Astrocyte of the cerebellum (primary cell): ENCODE measurements around the gene CD300LB.

ENCODE experiments used
- DNase-seq: peaks from one replicate; pipeline ENCODE4 v3.0.0-alpha.2; 2011; ENCODE audit warnings: low read depth
- H3K4me3 ChIP-seq: 2 replicates; pipeline ENCODE4 v1.5.1; 2011; ENCODE audit warnings: mild to moderate bottlenecking, low read depth, low read length, moderate library complexity
- CTCF ChIP-seq: IDR thresholded peaks from 2 replicates; pipeline ENCODE4 v1.5.1; 2012; ENCODE audit warnings: low read length, low read depth, moderate library complexity, mild to moderate bottlenecking; ENCODE audit errors: missing control alignments
- in situ Hi-C: cut with HindIII; loops from 2 replicates; pipeline ENCODE4 v1.10.0; 2017; ENCODE audit warnings: low sequenced_read_pairs

Gene CD300LB

GRCh38 chr17:74536890-74537289 lies 5.6 kb upstream of the CD300LB start:
- in situ Hi-C loops: no loop called here
- H3K4me3 ChIP-seq: no peak overlapping the region
- no peak for TF ChIP-seq CTCF
- no peak for DNase-seq

DNA sequence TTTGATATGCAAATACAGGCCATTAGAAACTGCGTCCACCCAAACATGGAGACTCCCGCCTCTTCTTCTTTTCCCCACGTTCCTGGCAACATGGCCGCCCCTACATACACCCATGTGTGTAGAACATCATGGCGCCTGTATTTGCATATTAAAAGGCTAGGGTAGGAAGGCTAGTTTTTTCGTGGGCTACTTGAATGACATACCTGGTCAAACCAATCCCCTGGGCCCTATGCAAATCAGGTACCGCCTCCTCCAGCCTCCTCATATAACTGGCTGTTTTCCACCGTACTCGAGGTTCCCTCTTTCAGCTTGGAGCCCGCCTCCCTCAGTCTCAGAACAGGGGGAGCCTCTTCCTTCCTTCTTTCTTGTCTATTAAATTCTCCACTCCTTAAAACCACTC lies 840 bp upstream of the CD300LB start:
- no peak for TF ChIP-seq CTCF
- DNase-seq: no peak
- in situ Hi-C loops: no loop called here
- H3K4me3 ChIP-seq: no peak overlapping the region

- DNase-seq: no peak
- H3K4me3 ChIP-seq: no peak overlapping the region
- in situ Hi-C loops: no loop called here
- TF ChIP-seq CTCF: no peak
These were observed 484 bp downstream of the CD300LB start for GRCh38 chr17:74530831-74531150.

DNA sequence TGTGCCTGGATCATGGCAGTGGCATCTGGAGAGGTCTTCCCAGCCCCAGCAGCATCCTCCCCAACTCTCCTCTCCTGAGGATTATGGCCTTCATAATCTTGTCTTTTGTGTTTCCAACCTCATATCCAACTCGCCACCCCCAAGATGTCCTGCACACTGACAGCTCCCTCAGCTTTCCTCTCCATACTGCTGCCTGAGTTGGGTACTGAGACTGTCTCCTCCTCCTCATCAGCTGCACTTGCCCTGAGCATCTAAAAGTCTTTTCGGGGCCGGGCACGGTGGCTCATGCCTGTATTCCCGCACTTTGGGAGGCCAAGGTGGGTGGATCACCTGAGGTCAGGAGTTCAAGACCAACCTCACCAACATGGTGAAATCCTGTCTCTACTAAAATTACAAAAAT lies 2.0 kb downstream of the CD300LB start:
- no peak for DNase-seq
- TF ChIP-seq CTCF: no peak
- in situ Hi-C loops: no loop called here
- no peak overlapping the region for H3K4me3 ChIP-seq

GRCh38 chr17:74528491-74529199 lies 2.6 kb downstream of the CD300LB start:
- in situ Hi-C loops: no loop called here
- no peak overlapping the region for H3K4me3 ChIP-seq
- no peak for DNase-seq
- no peak for TF ChIP-seq CTCF

- no peak for DNase-seq
- H3K4me3 ChIP-seq: no peak overlapping the region
- in situ Hi-C loops: no loop called here
- no peak for TF ChIP-seq CTCF
These were observed 3.5 kb downstream of the CD300LB start for GRCh38 chr17:74527756-74528155.
